H9 (cell line): Measurements from ENCODE around the gene NT5C2. TPM values are rescaled to one million over a fixed set of nuclear protein-coding genes. Genes with fewer than 3 reads are reported as not detected.

Experiments
- DNase-seq: peaks from one replicate; pipeline ENCODE4 v3.0.0-alpha.2; 2017
- H2AFZ ChIP-seq: one replicate; pipeline ENCODE4 v1.6.1; 2013; ENCODE audit warnings: mild to moderate bottlenecking, low read length, control low read depth, moderate library complexity
- H2AK5ac ChIP-seq: 2 replicates; pipeline ENCODE4 v1.6.1; 2013; ENCODE audit warnings: low read length, control low read depth, mixed read lengths; ENCODE audit not compliant: insufficient read length
- H2BK120ac ChIP-seq: one replicate; pipeline ENCODE4 v1.6.1; 2013; ENCODE audit warnings: low read depth, mild to moderate bottlenecking, low read length, control low read depth, inconsistent platforms; ENCODE audit not compliant: poor library complexity, severe bottlenecking
- H2BK12ac ChIP-seq: 2 replicates; pipeline ENCODE4 v1.6.1; 2013; ENCODE audit warnings: low read length, control low read depth, mixed read lengths, low read depth; ENCODE audit not compliant: insufficient read length
- H2BK15ac ChIP-seq: 2 replicates; pipeline ENCODE4 v1.6.1; 2013; ENCODE audit warnings: low read depth, low read length, control low read depth
- H2BK20ac ChIP-seq: one replicate; pipeline ENCODE4 v1.6.1; 2013; ENCODE audit warnings: low read depth, mild to moderate bottlenecking, low read length, control low read depth, inconsistent platforms; ENCODE audit not compliant: poor library complexity, severe bottlenecking
- H2BK5ac ChIP-seq: 2 replicates; pipeline ENCODE4 v1.6.1; 2013; ENCODE audit warnings: low read length, control low read depth, mixed read lengths; ENCODE audit not compliant: insufficient read length
- H3K14ac ChIP-seq: 2 replicates; pipeline ENCODE4 v1.6.1; 2013; ENCODE audit warnings: low read length, control low read depth; ENCODE audit not compliant: insufficient read depth
- H3K18ac ChIP-seq: 2 replicates; pipeline ENCODE4 v1.6.1; 2013; ENCODE audit warnings: low read depth, mild to moderate bottlenecking, mixed read lengths, low read length, control low read depth; ENCODE audit not compliant: insufficient read length
- H3K23ac ChIP-seq: 2 replicates; pipeline ENCODE4 v1.6.1; 2013; ENCODE audit warnings: low read length, control low read depth, mixed read lengths, low read depth; ENCODE audit not compliant: insufficient read length
- H3K23me2 ChIP-seq: 2 replicates; pipeline ENCODE4 v1.6.1; 2013; ENCODE audit warnings: low read depth, mild to moderate bottlenecking, mixed read lengths, low read length, control low read depth; ENCODE audit not compliant: insufficient read length, poor library complexity, severe bottlenecking
- H3K27ac ChIP-seq: 2 replicates; pipeline ENCODE4 v1.5.1; 2013; ENCODE audit warnings: low read length, control low read depth, mixed read lengths, low read depth; ENCODE audit not compliant: insufficient read length
- H3K27me3 ChIP-seq: 2 replicates; pipeline ENCODE4 v1.6.1; 2013; ENCODE audit warnings: low read length, control low read depth, inconsistent platforms; ENCODE audit not compliant: insufficient read depth
- H3K4ac ChIP-seq: 2 replicates; pipeline ENCODE4 v1.6.1; 2013; ENCODE audit warnings: low read depth, mild to moderate bottlenecking, control low read depth, inconsistent platforms, low read length, moderate library complexity
- H3K4me1 ChIP-seq: 2 replicates; pipeline ENCODE4 v1.6.1; 2013; ENCODE audit warnings: low read length, control low read depth, inconsistent platforms; ENCODE audit not compliant: insufficient read depth
- H3K4me2 ChIP-seq: 2 replicates; pipeline ENCODE4 v1.6.1; 2013; ENCODE audit warnings: low read length, control low read depth, mixed read lengths; ENCODE audit not compliant: insufficient read length, insufficient read depth
- H3K56ac ChIP-seq: 2 replicates; pipeline ENCODE4 v1.6.1; 2013; ENCODE audit warnings: low read depth, mild to moderate bottlenecking, mixed read lengths, low read length, control low read depth; ENCODE audit not compliant: insufficient read length
- H3K79me1 ChIP-seq: 2 replicates; pipeline ENCODE4 v1.6.1; 2013; ENCODE audit warnings: low read depth, mild to moderate bottlenecking, moderate library complexity, low read length, control low read depth, inconsistent platforms; ENCODE audit not compliant: insufficient read depth, poor library complexity, severe bottlenecking
- H3K79me2 ChIP-seq: 2 replicates; pipeline ENCODE4 v1.6.1; 2013; ENCODE audit warnings: low read length, control low read depth, inconsistent platforms; ENCODE audit not compliant: insufficient read depth
- H3K9ac ChIP-seq: 2 replicates; pipeline ENCODE4 v1.6.1; 2013; ENCODE audit warnings: low read length, control low read depth, mixed read lengths; ENCODE audit not compliant: insufficient read length; ENCODE audit errors: extremely low read depth
- H3K9me3 ChIP-seq: one replicate; pipeline ENCODE4 v1.6.1; 2013; ENCODE audit warnings: low read depth, low read length, inconsistent platforms; ENCODE audit not compliant: control insufficient read depth
- H3T11ph ChIP-seq: one replicate; pipeline ENCODE4 v1.6.1; 2013; ENCODE audit warnings: mild to moderate bottlenecking, low read length, control low read depth, inconsistent platforms
- H4K20me1 ChIP-seq: one replicate; pipeline ENCODE4 v1.6.1; 2013; ENCODE audit not compliant: control insufficient read depth, insufficient read length, insufficient read depth
- H4K5ac ChIP-seq: 2 replicates; pipeline ENCODE4 v1.6.1; 2013; ENCODE audit warnings: low read depth, mild to moderate bottlenecking, mixed read lengths, low read length, control low read depth; ENCODE audit not compliant: insufficient read length
- H4K8ac ChIP-seq: replicated peaks from 2 replicates; pipeline ENCODE4 v1.6.1; 2013; ENCODE audit warnings: low read length, control low read depth, mixed read lengths, low read depth; ENCODE audit not compliant: insufficient read length
- H4K91ac ChIP-seq: 2 replicates; pipeline ENCODE4 v1.6.1; 2013; ENCODE audit warnings: low read depth, mild to moderate bottlenecking, moderate library complexity, mixed read lengths, low read length, control low read depth; ENCODE audit not compliant: insufficient read length
- H3K27ac Mint-ChIP-seq, 3 experiments: 2 replicates in 2 of 3; 3 replicates in 1 of 3; pipeline ENCODE4 v1.8.0; 2020 to 2021; ENCODE audit warnings: mixed read lengths in 3 of 3, mild to moderate bottlenecking in 1 of 3, moderate library complexity in 1 of 3
- H3K27me3 Mint-ChIP-seq: 2 replicates; pipeline ENCODE4 v1.8.0; 2021; ENCODE audit warnings: low read depth, mild to moderate bottlenecking, moderate library complexity, mixed read lengths
- H3K36me3 Mint-ChIP-seq, 3 experiments: 2 replicates in 2 of 3; 3 replicates in 1 of 3; pipeline ENCODE4 v1.8.0; 2020 to 2021; ENCODE audit warnings: low read depth in 3 of 3, mixed read lengths in 3 of 3; ENCODE audit not compliant: insufficient read depth in 1 of 3
- H3K4me1 Mint-ChIP-seq, 2 experiments: 2 replicates each; pipeline ENCODE4 v1.8.0; 2020; ENCODE audit warnings: mixed read lengths in 2 of 2
- H3K4me3 Mint-ChIP-seq, 2 experiments: 2 replicates in 1 of 2; 3 replicates in 1 of 2; pipeline ENCODE4 v1.8.0; 2020 to 2021; ENCODE audit warnings: mild to moderate bottlenecking in 2 of 2, mixed read lengths in 2 of 2, moderate library complexity in 1 of 2
- H3K9me3 Mint-ChIP-seq, 2 experiments: 2 replicates in 1 of 2; 3 replicates in 1 of 2; pipeline ENCODE4 v1.8.0; 2020; ENCODE audit warnings: mild to moderate bottlenecking in 2 of 2, mixed read lengths in 2 of 2, moderate library complexity in 1 of 2
- CTCF ChIP-seq: fragments of 200-600 bp; sonication (generic); conservative IDR thresholded peaks from 3 replicates; pipeline ENCODE4 v1.8.0; 2021; ENCODE audit warnings: antibody characterized with exemption, mild to moderate bottlenecking
- WGBS: extraction: QIAGEN DNeasy Blood & Tissue Kit; methylation state at CpG from one replicate; pipeline ENCODE4 v1.1.7; 2013; ENCODE audit warnings: missing lambda C conversion rate, low lambda C conversion rate, mixed read lengths; ENCODE audit not compliant: insufficient read length; ENCODE audit errors: extremely low coverage; 5-methylcytosine and 5-hydroxymethylcytosine counted together
- total RNA-seq: library from RNA; stranded (reverse); gene quantifications from 2 replicates; pipeline ENCODE4 v1.2.1, GENCODE V29; 2021

The NT5C2 gene
- total RNA-seq, 1 experiment from 2014 or later = 69.6 TPM

GRCh38 chr10:103040418-103040817, 152.7 kb downstream of the NT5C2 start:
- WGBS = no CpG with 5 or more reads among the region's 4 CpGs
- H3K23ac ChIP-seq = no peak overlapping the region
- no peaks in the 10 kb centered on the region for H3K79me2 ChIP-seq
- no peak overlapping the region for H3K4me2 ChIP-seq
- H4K91ac ChIP-seq = no peak overlapping the region
- Mint-ChIP-seq H3K27me3 (peaks cover 2% of the 10 kb centered on the region; the same call in 1 of the 2 replicates), H3K4me3 (no peak overlapping the region), H3K4me1 (peaks cover 42 to 44% of the 10 kb centered on the region in 2 experiments), H3K9me3 (no peaks in the 10 kb centered on the region), H3K27ac (no peak overlapping the region; a peak in 1 of 7 replicates), H3K36me3 (no peaks in the 10 kb centered on the region)
- H3K79me1 ChIP-seq = no peaks in the 10 kb centered on the region
- H2BK20ac ChIP-seq = no peak overlapping the region
- H4K20me1 ChIP-seq = no peaks in the 10 kb centered on the region
- H3K14ac ChIP-seq = no peak overlapping the region
- peaks cover 9% of the 10 kb centered on the region for H3K4me1 ChIP-seq
- no peak overlapping the region for H2BK120ac ChIP-seq
- H2BK15ac ChIP-seq = no peak overlapping the region
- H3K9ac ChIP-seq = no peak overlapping the region
- no peaks in the 10 kb centered on the region for H3K9me3 ChIP-seq
- no peak overlapping the region for H2AFZ ChIP-seq
- no peak overlapping the region for H2AK5ac ChIP-seq
- no peak overlapping the region for H3K4ac ChIP-seq
- H4K8ac ChIP-seq = no peak overlapping the region
- H2BK12ac ChIP-seq = no peak overlapping the region
- H2BK5ac ChIP-seq = no peak overlapping the region
- H3K18ac ChIP-seq = no peak overlapping the region
- no peak for TF ChIP-seq CTCF
- H3K23me2 ChIP-seq = no peaks in the 10 kb centered on the region
- no peaks in the 10 kb centered on the region for H3K27me3 ChIP-seq
- no peak for DNase-seq
- H3K27ac ChIP-seq = no peak overlapping the region
- H3T11ph ChIP-seq = no peak overlapping the region
- H3K56ac ChIP-seq = no peak overlapping the region
- H4K5ac ChIP-seq = no peak overlapping the region
